Measurements from ENCODE around the gene ZNF211. TPM values are rescaled to one million over a fixed set of nuclear protein-coding genes. Genes with fewer than 3 reads are reported as not detected.

ZNF211 gene
- total and polyA plus RNA-seq, 10 of the 15 experiments (the other 5 are each of a cell fraction or from before 2014, with no cell fraction given) = 2.1 to 20.6 (median 9.3) TPM

GRCh38 chr19:57651654-57651996, 18.7 kb downstream of the ZNF211 start:
- SMC1A ChIA-PET (ENCODE audit: uncharacterized antibody, unreplicated experiment) = no interaction called here
- H3K4me3 ChIP-seq = no peak overlapping the region
- CTCF ChIA-PET = no interaction called here

More at GRCh38 chr19:57651654-57651996, 18.7 kb downstream of the ZNF211 start:
- H3K4me1 ChIP-seq (ENCODE audit: control insufficient read depth, insufficient read depth, low read length) = no peaks in the 10 kb centered on the region
- H3K9ac ChIP-seq (ENCODE audit: control insufficient read depth, insufficient read depth, low read length) = no peak overlapping the region
- TF ChIP-seq ZNF384 (IDR thresholded peaks at IDR 0.05; ENCODE audit: borderline replicate concordance, low read depth, low read length) (no peak), POU2F2 (IDR thresholded peaks at IDR 0.05; ENCODE audit: borderline replicate concordance, low read depth, low read length) (no peak), BCL3 (IDR thresholded peaks at IDR 0.05; ENCODE audit: borderline replicate concordance, insufficient read depth, low read depth, low read length, poor library complexity, severe bottlenecking) (no peak), RAD51 (IDR thresholded peaks at IDR 0.05) (no peak), ZNF622 (IDR thresholded peaks at IDR 0.05) (no peak), NFIC (IDR thresholded peaks at IDR 0.05; ENCODE audit: low read depth, low read length) (no peak), NBN (IDR thresholded peaks at IDR 0.05) (no peak), SPI1 (IDR thresholded peaks at IDR 0.05; ENCODE audit: borderline replicate concordance, insufficient read depth, low read depth, low read length) (no peak), RB1 (IDR thresholded peaks at IDR 0.05; ENCODE audit: borderline replicate concordance) (no peak), NKRF (conservative IDR thresholded peaks at IDR 0.05) (no peak)
- FAIRE-seq (no peak), ATAC-seq (no peak), DNase-seq (ENCODE audit: low read depth, low spot score) (no peak)
- RAD21 ChIA-PET (ENCODE audit: unreplicated experiment) = no interaction called here
- in situ Hi-C loops (cut with MboI) (no loop called here), intact Hi-C loops (cut with micrococcal nuclease; ENCODE audit: unreplicated experiment) (no loop called here)
- POLR2A ChIA-PET = no interaction called here
- peaks cover 2% of the 10 kb centered on the region; the same call in 1 of the 3 replicates for H3K9me3 ChIP-seq (replicated peaks; ENCODE audit: control insufficient read depth, insufficient read depth, low read length)
- H3K36me3 ChIP-seq (ENCODE audit: control insufficient read depth in 2 of 2, insufficient read depth in 2 of 2, low read length in 1 of 2) = no peaks in the 10 kb centered on the region
- no peak overlapping the region for H2AFZ ChIP-seq (ENCODE audit: control insufficient read depth, low read depth, low read length)
- H3K27ac ChIP-seq (ENCODE audit: control insufficient read depth, insufficient read depth) = no peak overlapping the region
- H3K27me3 ChIP-seq (replicated peaks in 1 of 2; ENCODE audit: control insufficient read depth in 2 of 2, insufficient read depth in 2 of 2, low read length in 1 of 2) = no peaks in the 10 kb centered on the region
- no peaks in the 10 kb centered on the region for H4K20me1 ChIP-seq (ENCODE audit: control insufficient read depth, insufficient read depth)
- 45% methylated on average over 6 of the region's 6 CpGs for WGBS (ENCODE audit: insufficient coverage, insufficient replicate concordance, low lambda C conversion rate, missing lambda C conversion rate)
- H3K79me2 ChIP-seq (ENCODE audit: control insufficient read depth, insufficient read depth, low read length) = no peaks in the 10 kb centered on the region
- no peak overlapping the region for H3K4me2 ChIP-seq (ENCODE audit: control insufficient read depth, insufficient read depth)
- BruUV-seq (replicated peaks) = no TSS peak
